Testis (tissue), 3 donors: ENCODE results near the gene ASB4. TPM values are rescaled to one million over a fixed set of nuclear protein-coding genes. Genes with fewer than 3 reads are reported as not detected.
"Not testable (repeated sequence)": the region's sequence is repeated elsewhere in the genome, so short reads cannot be mapped to it uniquely, and the experiment has no call there.

ENCODE experiments used
- DNase-seq: peaks from one replicate; pipeline ENCODE4 v3.0.0-alpha.2; 2019
- H3K27ac ChIP-seq, 2 donors: fragments of 200-600 bp; sonication (generic); one replicate each; pipeline ENCODE4 v1.5.1; 2019
- H3K27me3 ChIP-seq: fragments of 200-600 bp; sonication (generic); one replicate; pipeline ENCODE4 v1.5.1; 2019
- H3K36me3 ChIP-seq: fragments of 200-600 bp; sonication (generic); one replicate; pipeline ENCODE4 v1.5.1; 2017; ENCODE audit warnings: low read depth; ENCODE audit errors: missing control alignments
- H3K4me1 ChIP-seq: fragments of 200-600 bp; sonication (generic); one replicate; pipeline ENCODE4 v1.5.1; 2019
- H3K4me3 ChIP-seq, 2 donors: fragments of 200-600 bp; sonication (generic); one replicate each; pipeline ENCODE4 v1.5.1; 2017 to 2019
- H3K9me3 ChIP-seq: fragments of 200-600 bp; sonication (generic); one replicate; pipeline ENCODE4 v1.5.1; 2017
- CTCF ChIP-seq, 3 experiments: fragments of 450-650 bp in 2 of 3; fragments of 200-600 bp in 1 of 3; sonication (generic) in 1 of 3; IDR thresholded peaks; one replicate each; pipeline ENCODE4 v1.5.1; 2016 to 2019; ENCODE audit warnings: antibody characterized with exemption in 3 of 3, mild to moderate bottlenecking in 2 of 3, moderate library complexity in 1 of 3
- POLR2A ChIP-seq: fragments of 450-650 bp; IDR thresholded peaks from one replicate; pipeline ENCODE4 v1.6.1; 2017; ENCODE audit warnings: antibody characterized with exemption, mild to moderate bottlenecking, moderate library complexity
- WGBS, 2 donors: methylation state at CpG; one replicate each; pipeline ENCODE4 v1.1.5; 2018; 5-methylcytosine and 5-hydroxymethylcytosine counted together
- intact Hi-C: fragments of 100-400 bp; cut with DNase I; formaldehyde crosslinking; loops from one replicate; pipeline ENCODE4 v1.15.1; 2023; ENCODE audit warnings: low total_unique reads
- polyA plus RNA-seq: library from polyadenylated mRNA; stranded (reverse); fragments of 350-450 nt; fragmentation: Illumina TruSeq; extraction: RNeasy Lipid Tissue Mini Kit (QIAGEN cat#74804); gene quantifications from one replicate; pipeline ENCODE4 v1.2.3, GENCODE V29; 2014; ENCODE audit warnings: low read depth, low replicate concordance; ENCODE audit not compliant: insufficient read depth
- total RNA-seq, 2 donors: library from RNA; depleted of rRNA; stranded (reverse); fragments of >200 nt; gene quantifications; one replicate each; pipeline ENCODE4 v1.2.3, GENCODE V29; 2016

ASB4 gene
- total and polyA plus RNA-seq, 3 donors from 2014 or later = 0.12 to 1.9 (median 1.0) TPM

GRCh38 chr7:95501261-95501832 lies 15.6 kb downstream of the ASB4 start:
- Histone ChIP-seq H3K36me3 (no peaks in the 10 kb centered on the region), H3K4me3 (no peak overlapping the region), H3K9me3 (no peaks in the 10 kb centered on the region), H3K27ac (no peak overlapping the region), H3K27me3 (no peaks in the 10 kb centered on the region), H3K4me1 (no peaks in the 10 kb centered on the region)
- no peak for TF ChIP-seq CTCF (IDR thresholded peaks at IDR 0.05)
- TF ChIP-seq POLR2A = no peak
- intact Hi-C loops = no loop called here
- WGBS, 2 donors = 76 to 84% methylated on average over 5 of the region's 5 CpGs
- DNase-seq = no peak

DNA sequence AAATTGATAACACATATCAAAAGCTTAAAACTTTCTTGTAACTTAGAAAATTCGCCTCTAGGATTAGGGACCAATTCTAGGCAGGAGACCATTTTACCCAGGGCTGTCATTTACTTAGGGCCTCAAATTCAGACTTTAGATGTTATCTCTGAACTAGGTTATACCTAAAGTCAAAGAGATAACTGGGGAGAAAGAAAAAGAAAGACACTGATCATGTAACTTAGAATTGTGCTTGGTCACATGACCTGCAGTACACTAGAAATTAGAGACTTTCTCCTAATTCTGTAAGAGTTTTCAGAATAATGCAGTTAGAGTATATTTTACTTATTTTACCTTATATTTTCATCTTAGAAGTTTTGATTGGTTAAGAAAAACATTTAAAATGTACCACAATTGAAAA lies 16.7 kb downstream of the ASB4 start:
- Histone ChIP-seq H3K9me3 (no peaks in the 10 kb centered on the region), H3K4me1 (no peaks in the 10 kb centered on the region), H3K27ac (no peak overlapping the region), H3K27me3 (no peaks in the 10 kb centered on the region), H3K36me3 (no peaks in the 10 kb centered on the region), H3K4me3 (no peak overlapping the region)
- intact Hi-C loops = no loop called here
- no peak for TF ChIP-seq CTCF (IDR thresholded peaks at IDR 0.05)
- no peak for TF ChIP-seq POLR2A
- no peak for DNase-seq
- 88 to 92% methylated on average over 1 of the region's 1 CpG for WGBS, 2 donors

- Histone ChIP-seq H3K4me1 (no peaks in the 10 kb centered on the region), H3K27ac (no peak overlapping the region), H3K9me3 (no peaks in the 10 kb centered on the region), H3K36me3 (no peaks in the 10 kb centered on the region), H3K27me3 (no peaks in the 10 kb centered on the region), H3K4me3 (no peak overlapping the region)
- no peak for DNase-seq
- TF ChIP-seq CTCF (IDR thresholded peaks at IDR 0.05) (no peak), POLR2A (no peak)
- intact Hi-C loops = no loop called here
- 85 to 89% methylated on average over 6 of the region's 6 CpGs for WGBS, 2 donors
These were observed 17.8 kb downstream of the ASB4 start for GRCh38 chr7:95503271-95504131.

DNA sequence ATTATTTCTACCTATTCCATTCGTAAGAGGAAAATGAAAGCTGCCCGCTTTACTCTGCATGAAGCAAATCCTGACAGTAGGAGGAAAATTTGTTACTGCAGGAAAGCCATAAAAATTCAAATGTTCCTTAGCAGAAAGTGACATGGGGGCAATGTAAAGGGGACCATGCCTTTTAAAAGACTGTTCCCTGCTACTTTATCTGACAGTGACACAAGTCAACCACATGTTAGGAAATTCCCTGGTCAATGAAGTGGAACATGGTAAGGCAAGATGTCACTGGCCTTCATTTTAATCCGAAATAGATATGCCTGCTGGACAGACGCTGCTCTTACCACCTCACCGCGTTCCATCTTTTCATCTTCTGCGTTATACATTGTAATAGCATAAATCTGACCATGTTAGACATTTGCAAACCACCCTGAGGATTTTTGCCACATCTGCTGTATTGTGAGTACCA lies 18.4 kb downstream of the ASB4 start:
- intact Hi-C loops, H3K9me3 ChIP-seq, H3K4me3 ChIP-seq, H3K27me3 ChIP-seq, H3K4me1 ChIP-seq, H3K36me3 ChIP-seq, H3K27ac ChIP-seq, DNase-seq: not testable (repeated sequence)
- 85 to 95% methylated on average over 7 of the region's 7 CpGs for WGBS, 2 donors

GRCh38 chr7:95508780-95509179 lies 23.0 kb downstream of the ASB4 start:
- intact Hi-C loops = no loop called here
- Histone ChIP-seq H3K4me1 (no peaks in the 10 kb centered on the region), H3K27me3 (no peaks in the 10 kb centered on the region), H3K4me3 (no peak overlapping the region), H3K9me3 (no peaks in the 10 kb centered on the region), H3K36me3 (no peaks in the 10 kb centered on the region), H3K27ac (no peak overlapping the region)
- TF ChIP-seq POLR2A (no peak), CTCF (IDR thresholded peaks at IDR 0.05) (no peak)
- no peak for DNase-seq
- WGBS, 2 donors = 79 to 87% methylated on average over 2 of the region's 2 CpGs
